Upper lobe of left lung (tissue), 4 donors: ENCODE data around the gene UGCG.

Experiments
- POLR2A ChIP-seq, 4 donors: fragments of 450-650 bp; IDR thresholded peaks; one replicate each; pipeline ENCODE4 v1.5.1; 2016 to 2017; ENCODE audit warnings: antibody characterized with exemption in 4 of 4, mild to moderate bottlenecking in 2 of 4
- TF ChIP-seq, protein P1 (sequence below), 6 experiments: fragments of 450-650 bp in 4 of 6; fragments of 200-600 bp in 2 of 6; sonication (generic) in 2 of 6; IDR thresholded peaks; one replicate each; pipeline ENCODE4 v1.5.1; 2016 to 2019; ENCODE audit warnings: antibody characterized with exemption in 6 of 6

DNA sequence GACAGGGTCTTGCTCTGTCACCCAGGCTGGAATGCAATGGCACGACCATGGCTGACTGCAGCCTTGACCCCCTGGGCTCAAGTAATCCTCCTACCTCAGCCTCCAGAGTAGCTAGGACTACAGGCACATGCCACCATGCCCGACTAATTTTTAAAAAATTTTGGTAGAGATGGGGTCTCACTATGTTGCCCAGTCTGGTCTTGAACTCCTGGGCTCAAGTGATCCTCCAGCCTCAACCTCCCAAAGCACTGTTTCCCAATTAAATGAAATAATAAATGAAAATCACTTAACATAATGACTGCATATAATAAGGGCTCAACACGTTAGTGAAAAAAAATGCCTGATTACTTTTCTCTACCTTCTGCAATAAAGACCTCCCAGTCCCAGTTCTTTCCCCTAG is 71.0 kb downstream of the UGCG start:
- TF ChIP-seq POLR2A (IDR thresholded peaks at IDR 0.05) = no peak
- TF ChIP-seq, protein P1, sequence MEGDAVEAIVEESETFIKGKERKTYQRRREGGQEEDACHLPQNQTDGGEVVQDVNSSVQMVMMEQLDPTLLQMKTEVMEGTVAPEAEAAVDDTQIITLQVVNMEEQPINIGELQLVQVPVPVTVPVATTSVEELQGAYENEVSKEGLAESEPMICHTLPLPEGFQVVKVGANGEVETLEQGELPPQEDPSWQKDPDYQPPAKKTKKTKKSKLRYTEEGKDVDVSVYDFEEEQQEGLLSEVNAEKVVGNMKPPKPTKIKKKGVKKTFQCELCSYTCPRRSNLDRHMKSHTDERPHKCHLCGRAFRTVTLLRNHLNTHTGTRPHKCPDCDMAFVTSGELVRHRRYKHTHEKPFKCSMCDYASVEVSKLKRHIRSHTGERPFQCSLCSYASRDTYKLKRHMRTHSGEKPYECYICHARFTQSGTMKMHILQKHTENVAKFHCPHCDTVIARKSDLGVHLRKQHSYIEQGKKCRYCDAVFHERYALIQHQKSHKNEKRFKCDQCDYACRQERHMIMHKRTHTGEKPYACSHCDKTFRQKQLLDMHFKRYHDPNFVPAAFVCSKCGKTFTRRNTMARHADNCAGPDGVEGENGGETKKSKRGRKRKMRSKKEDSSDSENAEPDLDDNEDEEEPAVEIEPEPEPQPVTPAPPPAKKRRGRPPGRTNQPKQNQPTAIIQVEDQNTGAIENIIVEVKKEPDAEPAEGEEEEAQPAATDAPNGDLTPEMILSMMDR (IDR thresholded peaks at IDR 0.05) = no peak
